Mesothelial cell of epicardium (in vitro differentiated cells): ENCODE data around the gene CAPZB. TPM values are rescaled to one million over a fixed set of nuclear protein-coding genes. Genes with fewer than 3 reads are reported as not detected.

Source experiments
- DNase-seq, 2 experiments: peaks; one replicate each; pipeline ENCODE4 v3.0.0; 2021; ENCODE audit warnings: low spot score in 2 of 2; ENCODE audit not compliant: unreplicated experiment in 2 of 2
- H3K27ac Mint-ChIP-seq: 2 replicates; pipeline ENCODE4 v1.8.0; 2021; ENCODE audit warnings: mixed read lengths
- H3K27me3 Mint-ChIP-seq: 2 replicates; pipeline ENCODE4 v1.8.0; 2021; ENCODE audit warnings: low read depth, mixed read lengths
- H3K36me3 Mint-ChIP-seq: 2 replicates; pipeline ENCODE4 v1.8.0; 2021; ENCODE audit warnings: mixed read lengths
- H3K4me1 Mint-ChIP-seq: 2 replicates; pipeline ENCODE4 v1.8.0; 2021; ENCODE audit warnings: mixed read lengths
- H3K4me3 Mint-ChIP-seq: 2 replicates; pipeline ENCODE4 v1.8.0; 2021; ENCODE audit warnings: mild to moderate bottlenecking, moderate library complexity, mixed read lengths
- H3K9me3 Mint-ChIP-seq: 2 replicates; pipeline ENCODE4 v1.8.0; 2021; ENCODE audit warnings: mixed read lengths
- CTCF ChIP-seq: fragments of 200-600 bp; sonication (generic); IDR thresholded peaks from one replicate; pipeline ENCODE4 v1.5.0; 2021; ENCODE audit warnings: antibody characterized with exemption; ENCODE audit not compliant: unreplicated experiment
- total RNA-seq: library from RNA; stranded (reverse); gene quantifications from 3 replicates; pipeline ENCODE4 v1.2.1, GENCODE V29; 2021

Gene CAPZB
- total RNA-seq, 1 donor from 2014 or later, result 192 TPM

- Mint-ChIP-seq H3K9me3 (no peaks in the 10 kb centered on the region), H3K4me1 (peaks cover 16% of the 10 kb centered on the region), H3K4me3 (no peak overlapping the region), H3K36me3 (peaks cover 3% of the 10 kb centered on the region), H3K27me3 (no peaks in the 10 kb centered on the region), H3K27ac (no peak overlapping the region)
- no peak for TF ChIP-seq CTCF
- no peak for DNase-seq
Observed at GRCh38 chr1:19337289-19337688, 148.1 kb downstream of the CAPZB start.

GRCh38 chr1:19336543-19336942, 148.8 kb downstream of the CAPZB start:
- Mint-ChIP-seq H3K27ac (no peak overlapping the region), H3K27me3 (no peaks in the 10 kb centered on the region), H3K9me3 (no peaks in the 10 kb centered on the region), H3K4me3 (no peak overlapping the region), H3K4me1 (peaks cover 16% of the 10 kb centered on the region), H3K36me3 (peaks cover 4% of the 10 kb centered on the region)
- DNase-seq, result no peak
- no peak for TF ChIP-seq CTCF

GRCh38 chr1:19333587-19334354, 151.6 kb downstream of the CAPZB start:
- Mint-ChIP-seq H3K4me1 (peaks cover 8% of the 10 kb centered on the region), H3K36me3 (peaks cover 4% of the 10 kb centered on the region), H3K4me3 (no peak overlapping the region), H3K27me3 (no peaks in the 10 kb centered on the region), H3K27ac (no peak overlapping the region), H3K9me3 (no peaks in the 10 kb centered on the region)
- TF ChIP-seq CTCF, result no peak
- DNase-seq, result no peak

GRCh38 chr1:19332832-19333231, 152.5 kb downstream of the CAPZB start:
- H3K9me3 Mint-ChIP-seq, result no peaks in the 10 kb centered on the region
- peaks cover 8% of the 10 kb centered on the region for H3K36me3 Mint-ChIP-seq
- no peaks in the 10 kb centered on the region for H3K27me3 Mint-ChIP-seq
- no peaks in the 10 kb centered on the region for H3K4me1 Mint-ChIP-seq
- DNase-seq, result no peak
- H3K27ac Mint-ChIP-seq, result no peak overlapping the region
- TF ChIP-seq CTCF, result no peak
- H3K4me3 Mint-ChIP-seq, result no peak overlapping the region

- H3K4me3 Mint-ChIP-seq, result no peak overlapping the region
- H3K36me3 Mint-ChIP-seq, result peaks cover 12% of the 10 kb centered on the region
- no peaks in the 10 kb centered on the region for H3K9me3 Mint-ChIP-seq
- TF ChIP-seq CTCF, result no peak
- DNase-seq, result no peak
- no peak overlapping the region for H3K27ac Mint-ChIP-seq
- no peaks in the 10 kb centered on the region for H3K4me1 Mint-ChIP-seq
- no peaks in the 10 kb centered on the region for H3K27me3 Mint-ChIP-seq
Observed at GRCh38 chr1:19331262-19331878, 154.0 kb downstream of the CAPZB start.
